HepG2 (cell line): ENCODE measurements around the gene PRRT1. TPM values are rescaled to one million over a fixed set of nuclear protein-coding genes. Genes with fewer than 3 reads are reported as not detected.

Experiments
- ERF ChIP-seq: IDR thresholded peaks from 2 replicates; pipeline ENCODE4 v1.6.1; 2018; ENCODE audit warnings: missing biosample characterization, missing genetic modification reagents
- FOXK1 ChIP-seq: sonication (generic); formaldehyde crosslinking; IDR thresholded peaks from 2 replicates; pipeline ENCODE4 v1.4.0; 2020; ENCODE audit warnings: low read depth, missing genetic modification reagents, borderline replicate concordance
- FOXO1 ChIP-seq: sonication (generic); formaldehyde crosslinking; IDR thresholded peaks from 2 replicates; pipeline ENCODE4 v1.4.0; 2020; ENCODE audit warnings: missing genetic modification reagents
- HDAC2 ChIP-seq: sonication (generic); formaldehyde crosslinking; IDR thresholded peaks from 2 replicates; pipeline ENCODE4 v1.4.0; 2020; ENCODE audit warnings: missing genetic modification reagents
- KAT8 ChIP-seq: IDR thresholded peaks from 2 replicates; pipeline ENCODE4 v1.6.1; 2016; ENCODE audit warnings: missing genetic modification reagents, missing compliant biosample characterization
- MIER3 ChIP-seq: IDR thresholded peaks from 2 replicates; pipeline ENCODE4 v1.6.1; 2016; ENCODE audit warnings: missing compliant biosample characterization, borderline replicate concordance
- SAP130 ChIP-seq: IDR thresholded peaks from 2 replicates; pipeline ENCODE4 v1.6.1; 2016; ENCODE audit warnings: low read depth
- TSC22D2 ChIP-seq: sonication (generic); formaldehyde crosslinking; IDR thresholded peaks from 2 replicates; pipeline ENCODE4 v1.5.1; 2020; ENCODE audit warnings: missing genetic modification reagents, mild to moderate bottlenecking, borderline replicate concordance
- ZBTB7B ChIP-seq: sonication (generic); formaldehyde crosslinking; IDR thresholded peaks from 2 replicates; pipeline ENCODE4 v1.4.0; 2020; ENCODE audit warnings: missing genetic modification reagents
- ZNF337 ChIP-seq: sonication (generic); formaldehyde crosslinking; IDR thresholded peaks from 2 replicates; pipeline ENCODE4 v1.5.1; 2020; ENCODE audit warnings: missing genetic modification reagents, low read depth, mild to moderate bottlenecking, borderline replicate concordance
- ZNF556 ChIP-seq: sonication (generic); formaldehyde crosslinking; IDR thresholded peaks from 2 replicates; pipeline ENCODE4 v1.4.0; 2020; ENCODE audit warnings: mild to moderate bottlenecking, missing genetic modification reagents, borderline replicate concordance
- ZNF644 ChIP-seq: IDR thresholded peaks from 2 replicates; pipeline ENCODE4 v1.6.1; 2016; ENCODE audit warnings: low read depth
- ZNF839 ChIP-seq: sonication (generic); formaldehyde crosslinking; IDR thresholded peaks from 2 replicates; pipeline ENCODE4 v1.4.0; 2020; ENCODE audit warnings: missing genetic modification reagents, mild to moderate bottlenecking, borderline replicate concordance
- ZSCAN30 ChIP-seq: sonication (generic); formaldehyde crosslinking; IDR thresholded peaks from 2 replicates; pipeline ENCODE4 v1.5.0; 2020; ENCODE audit warnings: mild to moderate bottlenecking, missing genetic modification reagents
- polyA plus RNA-seq, 8 experiments: library from polyadenylated mRNA; depleted of rRNA in 3 of 8; stranded (reverse) in 7 of 8; unstranded in 1 of 8; fragments of >200 nt; fragmentation: Illumina TruSeq in 4 of 8; extraction: Trizol in 4 of 8; gene quantifications; 2 replicates each; pipeline versions ENCODE4 v1.2.1 to v1.2.3, GENCODE V29; 2011 to 2016; ENCODE audit warnings: low read depth in 4 of 8, missing spikeins in 1 of 8, mixed read lengths in 1 of 8; ENCODE audit not compliant: insufficient read depth in 1 of 8
- total RNA-seq, 5 experiments: library from RNA; depleted of rRNA; stranded (reverse); fragments of >200 nt; fragmentation: Illumina TruSeq; extraction: Trizol; gene quantifications; 2 replicates each; pipeline ENCODE4 v1.2.3, GENCODE V29; 2016; ENCODE audit warnings: low read depth in 1 of 5
- TF ChIP-seq, protein P1 (sequence below): sonication (generic); formaldehyde crosslinking; IDR thresholded peaks from 2 replicates; pipeline ENCODE4 v1.5.0; 2020; ENCODE audit warnings: mild to moderate bottlenecking, missing genetic modification reagents, borderline replicate concordance
- TF ChIP-seq, protein P2 (sequence below): IDR thresholded peaks from 2 replicates; pipeline ENCODE4 v1.6.1; 2016; ENCODE audit warnings: mild to moderate bottlenecking
- TF ChIP-seq, protein P3 (sequence below): sonication (generic); formaldehyde crosslinking; IDR thresholded peaks from 2 replicates; pipeline ENCODE4 v1.4.0; 2020; ENCODE audit warnings: mild to moderate bottlenecking, missing genetic modification reagents
- TF ChIP-seq, protein P4 (sequence below): sonication (generic); formaldehyde crosslinking; IDR thresholded peaks from 2 replicates; pipeline ENCODE4 v1.4.0; 2020; ENCODE audit warnings: missing genetic modification reagents

Gene PRRT1
- total and polyA plus RNA-seq, 2 of the 13 experiments (the other 11 are each of a cell fraction or from before 2014, with no cell fraction given), result 0.64 to 1.4 TPM

- TF ChIP-seq, protein P1, sequence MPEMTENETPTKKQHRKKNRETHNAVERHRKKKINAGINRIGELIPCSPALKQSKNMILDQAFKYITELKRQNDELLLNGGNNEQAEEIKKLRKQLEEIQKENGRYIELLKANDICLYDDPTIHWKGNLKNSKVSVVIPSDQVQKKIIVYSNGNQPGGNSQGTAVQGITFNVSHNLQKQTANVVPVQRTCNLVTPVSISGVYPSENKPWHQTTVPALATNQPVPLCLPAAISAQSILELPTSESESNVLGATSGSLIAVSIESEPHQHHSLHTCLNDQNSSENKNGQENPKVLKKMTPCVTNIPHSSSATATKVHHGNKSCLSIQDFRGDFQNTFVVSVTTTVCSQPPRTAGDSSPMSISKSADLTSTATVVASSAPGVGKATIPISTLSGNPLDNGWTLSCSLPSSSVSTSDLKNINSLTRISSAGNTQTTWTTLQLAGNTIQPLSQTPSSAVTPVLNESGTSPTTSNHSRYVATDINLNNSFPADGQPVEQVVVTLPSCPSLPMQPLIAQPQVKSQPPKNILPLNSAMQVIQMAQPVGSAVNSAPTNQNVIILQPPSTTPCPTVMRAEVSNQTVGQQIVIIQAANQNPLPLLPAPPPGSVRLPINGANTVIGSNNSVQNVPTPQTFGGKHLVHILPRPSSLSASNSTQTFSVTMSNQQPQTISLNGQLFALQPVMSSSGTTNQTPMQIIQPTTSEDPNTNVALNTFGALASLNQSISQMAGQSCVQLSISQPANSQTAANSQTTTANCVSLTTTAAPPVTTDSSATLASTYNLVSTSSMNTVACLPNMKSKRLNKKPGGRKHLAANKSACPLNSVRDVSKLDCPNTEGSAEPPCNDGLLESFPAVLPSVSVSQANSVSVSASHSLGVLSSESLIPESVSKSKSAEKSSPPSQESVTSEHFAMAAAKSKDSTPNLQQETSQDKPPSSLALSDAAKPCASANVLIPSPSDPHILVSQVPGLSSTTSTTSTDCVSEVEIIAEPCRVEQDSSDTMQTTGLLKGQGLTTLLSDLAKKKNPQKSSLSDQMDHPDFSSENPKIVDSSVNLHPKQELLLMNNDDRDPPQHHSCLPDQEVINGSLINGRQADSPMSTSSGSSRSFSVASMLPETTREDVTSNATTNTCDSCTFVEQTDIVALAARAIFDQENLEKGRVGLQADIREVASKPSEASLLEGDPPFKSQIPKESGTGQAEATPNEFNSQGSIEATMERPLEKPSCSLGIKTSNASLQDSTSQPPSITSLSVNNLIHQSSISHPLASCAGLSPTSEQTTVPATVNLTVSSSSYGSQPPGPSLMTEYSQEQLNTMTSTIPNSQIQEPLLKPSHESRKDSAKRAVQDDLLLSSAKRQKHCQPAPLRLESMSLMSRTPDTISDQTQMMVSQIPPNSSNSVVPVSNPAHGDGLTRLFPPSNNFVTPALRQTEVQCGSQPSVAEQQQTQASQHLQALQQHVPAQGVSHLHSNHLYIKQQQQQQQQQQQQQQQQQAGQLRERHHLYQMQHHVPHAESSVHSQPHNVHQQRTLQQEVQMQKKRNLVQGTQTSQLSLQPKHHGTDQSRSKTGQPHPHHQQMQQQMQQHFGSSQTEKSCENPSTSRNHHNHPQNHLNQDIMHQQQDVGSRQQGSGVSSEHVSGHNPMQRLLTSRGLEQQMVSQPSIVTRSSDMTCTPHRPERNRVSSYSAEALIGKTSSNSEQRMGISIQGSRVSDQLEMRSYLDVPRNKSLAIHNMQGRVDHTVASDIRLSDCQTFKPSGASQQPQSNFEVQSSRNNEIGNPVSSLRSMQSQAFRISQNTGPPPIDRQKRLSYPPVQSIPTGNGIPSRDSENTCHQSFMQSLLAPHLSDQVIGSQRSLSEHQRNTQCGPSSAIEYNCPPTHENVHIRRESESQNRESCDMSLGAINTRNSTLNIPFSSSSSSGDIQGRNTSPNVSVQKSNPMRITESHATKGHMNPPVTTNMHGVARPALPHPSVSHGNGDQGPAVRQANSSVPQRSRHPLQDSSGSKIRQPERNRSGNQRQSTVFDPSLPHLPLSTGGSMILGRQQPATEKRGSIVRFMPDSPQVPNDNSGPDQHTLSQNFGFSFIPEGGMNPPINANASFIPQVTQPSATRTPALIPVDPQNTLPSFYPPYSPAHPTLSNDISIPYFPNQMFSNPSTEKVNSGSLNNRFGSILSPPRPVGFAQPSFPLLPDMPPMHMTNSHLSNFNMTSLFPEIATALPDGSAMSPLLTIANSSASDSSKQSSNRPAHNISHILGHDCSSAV (CRISPR knock-in tag), result no peak
- TF ChIP-seq TSC22D2 (CRISPR knock-in tag) (0 out of 2 replicates have a peak, but pooled peaks have one; percentile 85), SAP130 (CRISPR knock-in tag) (peak; percentile 89), ZBTB7B (CRISPR knock-in tag) (peak; percentile 76), ERF (CRISPR knock-in tag) (peak; percentile 36; the same call in 1 of the 2 replicates), ZSCAN30 (CRISPR knock-in tag) (no peak), HDAC2 (CRISPR knock-in tag) (peak; percentile 47; the same call in 1 of the 2 replicates), ZNF337 (CRISPR knock-in tag) (no peak), ZNF839 (CRISPR knock-in tag) (no peak), KAT8 (peak; percentile 51; the same call in 1 of the 2 replicates), ZNF644 (CRISPR knock-in tag) (no peak), ZNF556 (peak; percentile 77; the same call in 1 of the 2 replicates), FOXK1 (CRISPR knock-in tag) (peak; percentile 26; the same call in 1 of the 2 replicates), MIER3 (CRISPR knock-in tag) (peak; percentile 73; the same call in 1 of the 2 replicates), FOXO1 (CRISPR knock-in tag) (peak; percentile 43; the same call in 1 of the 2 replicates)
- TF ChIP-seq, protein P2, sequence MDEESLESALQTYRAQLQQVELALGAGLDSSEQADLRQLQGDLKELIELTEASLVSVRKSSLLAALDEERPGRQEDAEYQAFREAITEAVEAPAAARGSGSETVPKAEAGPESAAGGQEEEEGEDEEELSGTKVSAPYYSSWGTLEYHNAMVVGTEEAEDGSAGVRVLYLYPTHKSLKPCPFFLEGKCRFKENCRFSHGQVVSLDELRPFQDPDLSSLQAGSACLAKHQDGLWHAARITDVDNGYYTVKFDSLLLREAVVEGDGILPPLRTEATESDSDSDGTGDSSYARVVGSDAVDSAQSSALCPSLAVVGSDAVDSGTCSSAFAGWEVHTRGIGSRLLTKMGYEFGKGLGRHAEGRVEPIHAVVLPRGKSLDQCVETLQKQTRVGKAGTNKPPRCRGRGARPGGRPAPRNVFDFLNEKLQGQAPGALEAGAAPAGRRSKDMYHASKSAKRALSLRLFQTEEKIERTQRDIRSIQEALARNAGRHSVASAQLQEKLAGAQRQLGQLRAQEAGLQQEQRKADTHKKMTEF, result peak; percentile 46; the same call in 1 of the 2 replicates
- TF ChIP-seq, protein P3, sequence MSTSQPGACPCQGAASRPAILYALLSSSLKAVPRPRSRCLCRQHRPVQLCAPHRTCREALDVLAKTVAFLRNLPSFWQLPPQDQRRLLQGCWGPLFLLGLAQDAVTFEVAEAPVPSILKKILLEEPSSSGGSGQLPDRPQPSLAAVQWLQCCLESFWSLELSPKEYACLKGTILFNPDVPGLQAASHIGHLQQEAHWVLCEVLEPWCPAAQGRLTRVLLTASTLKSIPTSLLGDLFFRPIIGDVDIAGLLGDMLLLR (CRISPR knock-in tag), result 0 out of 2 replicates have a peak, but pooled peaks have one; percentile 33
- TF ChIP-seq, protein P4, sequence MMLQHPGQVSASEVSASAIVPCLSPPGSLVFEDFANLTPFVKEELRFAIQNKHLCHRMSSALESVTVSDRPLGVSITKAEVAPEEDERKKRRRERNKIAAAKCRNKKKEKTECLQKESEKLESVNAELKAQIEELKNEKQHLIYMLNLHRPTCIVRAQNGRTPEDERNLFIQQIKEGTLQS (CRISPR knock-in tag), result no peak
These were observed 38.5 kb upstream of the PRRT1 start, which contains the start of gene PBX2 (continued) for GRCh38 chr6:32190054-32190851.
